ENCODE results near the gene LYSMD2.
"Not testable (repeated sequence)": the region's sequence is repeated elsewhere in the genome, so short reads cannot be mapped to it uniquely, and the experiment has no call there.

LYSMD2 gene, protein sequence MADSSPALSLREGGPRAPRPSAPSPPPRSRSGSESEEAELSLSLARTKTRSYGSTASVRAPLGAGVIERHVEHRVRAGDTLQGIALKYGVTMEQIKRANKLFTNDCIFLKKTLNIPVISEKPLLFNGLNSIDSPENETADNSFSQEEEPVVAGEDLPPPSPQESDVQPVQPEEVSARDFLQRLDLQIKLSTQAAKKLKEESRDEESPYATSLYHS

DNA sequence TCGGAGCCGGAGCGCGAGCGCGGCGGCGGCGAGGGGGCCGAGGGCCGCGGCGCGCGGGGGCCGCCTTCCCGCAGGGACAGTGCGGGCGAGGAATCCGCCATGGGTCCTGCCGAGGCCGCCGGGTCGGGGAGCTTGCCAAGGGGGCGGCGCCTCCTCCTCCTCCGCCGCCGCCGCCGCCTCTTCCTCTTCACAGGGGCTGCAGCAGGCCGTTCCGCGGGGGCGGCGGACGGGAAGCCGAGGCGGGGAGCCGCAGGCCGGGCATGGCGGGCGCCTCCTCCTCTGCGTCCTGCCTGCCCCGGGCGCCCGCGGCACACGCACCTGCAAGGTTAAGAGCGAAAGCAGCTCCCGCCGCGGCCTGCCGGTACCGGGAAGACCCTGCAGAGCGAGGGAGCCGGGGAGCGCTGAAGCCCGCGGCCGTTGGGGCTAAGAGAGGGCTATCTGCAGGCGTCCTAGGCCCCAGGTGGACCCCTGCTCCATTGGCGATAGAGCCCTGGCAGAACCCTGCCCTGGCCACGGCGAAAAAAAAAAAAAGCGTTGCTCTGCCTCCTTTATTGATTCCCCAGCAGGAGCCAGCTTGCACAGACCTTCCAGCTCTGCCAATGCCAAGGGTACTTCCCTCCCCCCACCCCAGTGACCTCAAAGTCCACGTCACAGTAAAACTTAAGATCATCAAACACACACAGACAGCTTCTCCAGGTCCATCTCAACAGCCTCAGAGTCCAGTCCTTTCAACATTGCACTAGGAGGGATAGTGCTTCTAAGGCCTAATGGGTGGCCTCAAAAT is at the start of gene LYSMD2:
Gene LYSMD2, minus strand, starts transcription at position 134 of the 784 bp plus-strand sequence. Its CDS starts 33 bp downstream, at position 101.
- DNase-seq (ENCODE audit: low read depth): peak; percentile 63

GRCh38 chr15:51787130-51787529 is 49.7 kb upstream of the LYSMD2 start:
- not testable (repeated sequence) for DNase-seq (ENCODE audit: low read depth)

GRCh38 chr15:51783967-51784366 is 46.5 kb upstream of the LYSMD2 start:
- DNase-seq (ENCODE audit: low read depth): no peak

DNA sequence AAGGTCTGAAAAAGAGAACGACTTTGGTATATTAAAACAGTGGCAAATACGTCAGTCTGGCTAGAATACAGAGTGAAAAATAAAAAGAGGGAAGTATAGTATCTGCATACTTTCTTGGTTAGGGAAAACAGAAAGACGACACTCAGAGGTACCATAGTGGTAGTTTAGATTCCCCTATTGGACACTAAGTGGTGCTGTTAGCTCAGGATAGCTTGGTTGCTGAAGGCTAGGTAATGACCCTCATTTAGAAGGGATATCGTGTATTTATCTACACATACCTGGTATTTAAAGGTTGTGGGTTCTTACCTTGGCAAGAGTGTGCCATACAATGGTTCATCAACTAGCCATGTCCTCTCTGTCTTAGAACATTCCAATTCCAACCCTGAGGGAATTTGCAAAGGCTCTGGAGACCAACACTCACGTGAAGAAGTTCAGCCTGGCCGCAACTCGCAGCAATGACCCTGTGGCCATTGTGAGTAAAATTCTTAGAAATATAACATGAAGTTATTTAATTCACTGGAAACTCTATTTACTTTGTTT is 45.0 kb upstream of the LYSMD2 start:
- no peak for DNase-seq (ENCODE audit: low read depth)

- no peak for DNase-seq (ENCODE audit: low read depth)
These were observed 44.1 kb upstream of the LYSMD2 start for GRCh38 chr15:51781506-51781905.

GRCh38 chr15:51780636-51781035 is 43.2 kb upstream of the LYSMD2 start:
- no peak for DNase-seq (ENCODE audit: low read depth)

DNA sequence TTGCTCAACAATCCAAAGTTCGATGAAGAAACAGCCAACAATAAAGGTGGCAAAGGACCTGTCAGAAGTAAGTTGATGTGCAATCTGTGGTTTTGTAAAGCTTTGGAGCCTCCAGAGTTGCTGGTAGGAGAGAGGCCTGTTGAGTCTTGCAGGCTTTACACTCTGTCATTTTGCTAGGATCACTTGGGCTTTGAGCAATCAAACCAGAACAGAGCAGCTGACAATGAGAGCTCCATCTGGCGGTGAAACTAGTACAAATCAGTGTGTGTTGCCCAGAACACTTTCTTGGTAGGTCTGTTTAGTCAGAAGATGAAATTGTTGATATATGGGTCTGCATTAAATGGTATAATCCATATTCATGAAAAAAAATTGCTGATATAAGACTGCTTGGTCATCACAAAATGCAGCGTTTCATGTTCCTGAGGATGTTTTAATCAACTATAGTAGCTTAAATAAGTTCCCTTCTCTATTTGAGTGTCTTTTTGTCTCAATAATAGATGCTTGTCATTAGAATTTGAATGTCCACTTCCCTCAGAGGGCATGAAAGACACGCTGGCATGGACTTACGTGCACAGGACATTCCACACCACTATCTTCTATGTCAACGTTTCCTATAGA is 39.6 kb upstream of the LYSMD2 start:
- DNase-seq (ENCODE audit: low read depth): peak; percentile 31

DNA sequence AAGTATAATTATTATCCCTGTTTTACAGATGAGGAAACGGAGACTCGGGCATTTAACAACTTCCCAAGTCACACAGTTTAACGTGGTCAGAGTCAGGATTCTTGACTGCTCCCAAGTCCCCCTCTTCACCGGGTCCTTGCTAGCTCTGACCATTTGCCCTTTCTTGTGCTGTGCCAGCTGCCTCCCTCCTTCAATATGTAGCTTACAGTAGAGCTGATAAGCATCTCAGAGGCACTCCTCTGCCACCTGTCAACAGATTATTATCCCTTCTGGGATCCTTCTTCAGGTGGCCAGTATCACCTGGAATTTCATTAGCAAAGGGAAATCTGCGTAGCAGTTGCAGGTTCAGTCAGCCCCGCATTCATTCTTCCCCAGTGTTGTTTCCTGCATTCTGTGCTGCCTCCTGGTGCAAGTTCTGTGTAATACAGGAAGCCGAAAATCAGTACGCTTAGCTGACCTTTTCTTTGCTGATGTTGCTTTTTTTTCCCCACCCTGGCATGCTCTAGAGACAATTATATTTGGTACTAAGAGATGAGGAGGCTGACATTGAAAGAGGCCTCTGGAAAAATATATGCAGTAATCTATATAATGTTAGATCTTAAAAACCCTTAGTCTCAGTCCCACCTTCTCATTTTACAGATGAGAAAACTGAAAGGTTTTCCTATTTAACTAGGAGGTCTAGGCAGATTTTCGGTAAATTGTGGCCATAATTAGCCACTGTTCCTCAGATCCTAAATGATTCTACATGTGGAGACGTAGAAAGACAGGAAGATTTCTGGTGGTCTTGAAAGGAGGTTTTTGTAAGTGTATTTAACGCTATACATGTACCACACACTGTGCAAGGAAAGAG is 38.7 kb upstream of the LYSMD2 start:
- peak; percentile 25 for DNase-seq (ENCODE audit: low read depth)

DNA sequence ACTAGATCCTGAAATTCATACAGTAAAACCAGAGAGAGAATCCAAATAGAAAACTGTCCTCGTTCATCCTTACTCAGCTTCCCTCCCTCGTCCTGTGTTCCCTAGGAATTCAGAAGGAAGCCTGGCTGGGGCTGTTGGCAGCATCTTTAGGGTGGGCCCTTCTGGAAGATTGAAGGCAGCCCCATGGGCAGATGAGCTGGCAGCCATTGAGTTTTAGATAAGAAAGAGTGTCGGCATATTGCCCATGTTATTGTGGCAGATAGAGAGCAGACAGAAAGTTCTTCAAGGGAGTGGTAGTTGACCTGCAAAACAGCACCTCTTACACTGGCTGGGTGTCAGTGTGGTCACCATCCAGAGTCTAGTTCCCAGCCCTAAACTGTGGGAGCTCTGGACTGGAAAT is 37.5 kb upstream of the LYSMD2 start:
- DNase-seq (ENCODE audit: low read depth): no peak

DNA sequence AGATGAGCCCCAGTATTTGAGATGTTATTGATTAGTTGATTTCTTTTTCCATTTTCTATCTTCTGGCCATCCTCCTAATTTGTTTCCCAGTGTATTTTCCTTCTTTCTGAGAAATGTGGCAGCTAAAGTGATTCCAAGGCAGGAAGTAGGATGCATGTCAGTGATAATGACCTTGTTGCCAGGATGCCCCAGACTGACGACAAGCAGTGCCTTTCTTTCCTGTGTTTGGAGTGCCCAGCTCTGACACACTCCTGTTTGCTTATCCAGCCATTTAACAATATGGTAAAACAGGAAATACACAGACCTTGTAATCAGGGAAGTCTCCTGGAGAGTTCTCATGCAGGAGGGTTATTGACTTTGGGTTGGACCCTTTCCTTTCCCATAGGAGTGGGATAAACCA is 34.3 kb upstream of the LYSMD2 start:
- no peak for DNase-seq (ENCODE audit: low read depth)

DNA sequence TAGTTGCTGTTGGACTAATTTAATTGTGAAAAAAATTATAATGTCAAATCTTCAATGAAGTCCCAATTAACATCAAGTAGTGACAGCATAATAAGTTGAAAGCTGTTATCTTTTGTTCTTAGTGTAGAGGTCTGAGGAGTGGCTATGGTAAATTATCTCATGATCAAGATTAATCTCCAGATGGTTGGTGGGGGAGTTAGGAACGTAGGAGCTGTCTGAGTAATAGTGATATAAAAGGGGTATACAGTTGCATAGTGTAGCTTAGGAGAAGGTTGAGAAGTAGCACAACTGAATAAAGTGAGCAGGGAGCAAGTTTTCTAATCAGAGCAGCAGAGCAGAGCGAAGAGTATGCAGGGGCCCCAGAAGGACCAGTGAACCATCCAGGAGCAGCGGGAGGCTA is 33.4 kb upstream of the LYSMD2 start:
- no peak for DNase-seq (ENCODE audit: low read depth)

DNA sequence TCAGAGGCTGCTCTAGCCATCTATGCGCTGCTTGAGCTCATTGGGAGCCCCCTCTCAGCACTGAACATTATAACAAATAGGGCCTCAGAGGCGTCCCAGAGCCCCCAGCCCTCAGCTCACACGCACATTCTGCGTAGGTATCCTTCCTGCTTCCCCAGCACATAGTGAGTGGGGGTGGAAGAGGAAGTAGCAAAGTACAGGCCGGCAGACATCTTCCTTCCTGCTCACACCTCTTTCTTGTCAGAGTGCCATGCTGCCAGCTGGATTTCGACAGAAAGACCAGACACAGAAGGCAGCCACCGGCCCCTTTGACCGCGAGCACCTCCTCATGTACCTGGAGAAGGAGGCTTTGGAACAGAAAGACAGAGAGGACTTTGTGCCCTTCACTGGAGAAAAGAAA is 30.6 kb upstream of the LYSMD2 start:
- DNase-seq (ENCODE audit: low read depth): no peak

DNA sequence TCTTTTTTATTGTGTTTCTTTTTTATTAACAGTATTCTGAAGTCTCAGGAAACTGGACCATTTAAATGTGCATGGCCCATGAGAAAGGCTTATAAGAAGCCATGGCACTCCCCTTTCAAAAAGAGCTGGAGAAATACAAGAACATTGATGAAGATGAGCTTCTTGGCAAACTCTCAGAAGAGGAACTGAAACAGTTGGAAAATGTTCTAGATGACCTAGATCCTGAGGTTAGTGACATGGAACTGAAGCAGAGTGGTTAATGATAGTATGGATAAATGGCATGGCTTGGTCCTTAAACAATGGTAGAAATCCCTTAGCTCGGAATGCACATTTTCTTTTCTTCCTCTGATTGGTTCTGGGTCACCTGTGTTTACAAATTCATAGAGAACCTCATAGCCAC is 28.9 kb upstream of the LYSMD2 start:
- no peak for DNase-seq (ENCODE audit: low read depth)

DNA sequence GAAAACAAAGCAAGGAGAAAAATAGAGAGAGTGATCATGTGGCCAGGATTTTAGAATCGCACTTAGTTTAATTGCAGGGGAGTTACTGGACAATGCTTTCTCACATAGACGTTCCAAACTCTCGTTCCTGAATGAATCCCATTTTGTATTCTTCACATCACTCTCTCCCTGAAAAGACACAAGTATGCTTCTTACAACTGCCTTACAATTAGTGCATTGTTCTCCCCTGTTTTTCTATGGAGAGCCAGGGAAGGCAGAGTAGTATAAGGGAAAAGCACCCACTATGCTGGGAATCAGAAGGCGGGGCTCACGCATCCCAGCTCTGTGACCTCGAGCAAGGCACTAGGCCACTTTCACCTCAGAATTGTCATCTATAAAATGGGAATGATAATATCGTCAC is 28.3 kb upstream of the LYSMD2 start:
- no peak for DNase-seq (ENCODE audit: low read depth)

DNA sequence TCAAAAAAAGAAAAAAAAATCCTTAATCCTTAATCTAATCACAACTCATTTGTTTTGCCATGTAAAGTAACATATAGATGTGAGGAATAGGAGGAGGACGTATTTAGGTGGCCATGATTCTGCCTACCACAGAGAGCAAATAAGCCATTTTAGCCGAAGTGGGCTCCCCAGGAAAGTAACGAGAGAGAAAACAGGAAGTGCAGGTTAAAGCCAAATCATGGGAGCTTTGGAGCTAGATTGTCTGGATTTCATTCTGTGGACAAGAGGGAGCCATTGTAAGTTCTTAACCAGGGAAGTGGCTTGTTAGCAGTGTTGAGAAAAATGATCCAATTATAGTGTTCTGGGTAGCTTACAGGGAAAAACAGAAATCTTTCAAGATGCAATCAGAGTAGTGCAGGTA is 23.4 kb upstream of the LYSMD2 start:
- DNase-seq (ENCODE audit: low read depth): no peak

DNA sequence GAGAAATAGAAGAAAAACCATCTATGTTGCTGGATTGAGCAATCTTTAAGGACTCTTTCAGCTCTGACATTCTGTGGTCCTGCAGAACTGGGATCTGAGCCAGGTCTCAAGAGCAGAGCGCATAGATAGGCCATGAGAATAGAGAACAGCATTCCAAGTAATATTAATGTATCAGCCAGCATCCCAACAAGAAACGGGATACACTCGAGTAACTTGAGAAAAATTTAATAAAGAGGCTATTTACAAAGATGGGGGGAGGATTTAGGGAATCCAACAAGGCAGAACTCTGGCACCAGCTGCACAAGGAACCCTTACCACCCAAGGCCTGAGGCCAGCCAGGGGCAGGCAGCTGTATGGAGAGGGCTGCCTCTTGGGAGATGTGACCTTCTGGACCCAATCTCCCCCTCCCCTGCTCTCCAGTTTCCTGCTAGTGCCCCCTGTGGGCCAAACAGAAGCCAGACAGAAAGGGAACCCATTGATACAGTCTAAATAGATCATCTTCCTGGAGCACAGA is 22.2 kb upstream of the LYSMD2 start:
- DNase-seq (ENCODE audit: low read depth): no peak

DNA sequence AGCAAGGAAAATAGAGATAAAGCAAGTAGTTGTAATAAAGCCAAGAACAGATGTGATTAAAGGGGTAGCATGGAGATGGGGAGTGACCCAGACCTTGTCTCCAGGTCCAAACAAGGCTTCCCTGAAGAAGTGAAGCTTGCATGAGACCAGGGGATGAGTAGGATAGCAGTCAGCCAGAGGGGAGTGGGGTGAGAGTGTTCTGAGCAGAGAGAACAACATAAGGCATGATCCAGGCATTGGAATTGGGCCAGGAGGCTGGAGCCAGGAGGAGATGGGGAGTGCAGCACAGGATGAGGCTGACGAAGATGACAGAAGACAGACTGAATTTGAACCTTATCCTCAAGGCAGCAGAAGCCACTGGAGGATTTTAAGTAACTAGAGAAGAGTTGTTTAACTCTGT is 21.2 kb upstream of the LYSMD2 start:
- no peak for DNase-seq (ENCODE audit: low read depth)

- no peak for DNase-seq (ENCODE audit: low read depth)
These were observed 20.0 kb upstream of the LYSMD2 start for GRCh38 chr15:51757450-51757849.

GRCh38 chr15:51756482-51756881 is 19.0 kb upstream of the LYSMD2 start:
- DNase-seq (ENCODE audit: low read depth): no peak

DNA sequence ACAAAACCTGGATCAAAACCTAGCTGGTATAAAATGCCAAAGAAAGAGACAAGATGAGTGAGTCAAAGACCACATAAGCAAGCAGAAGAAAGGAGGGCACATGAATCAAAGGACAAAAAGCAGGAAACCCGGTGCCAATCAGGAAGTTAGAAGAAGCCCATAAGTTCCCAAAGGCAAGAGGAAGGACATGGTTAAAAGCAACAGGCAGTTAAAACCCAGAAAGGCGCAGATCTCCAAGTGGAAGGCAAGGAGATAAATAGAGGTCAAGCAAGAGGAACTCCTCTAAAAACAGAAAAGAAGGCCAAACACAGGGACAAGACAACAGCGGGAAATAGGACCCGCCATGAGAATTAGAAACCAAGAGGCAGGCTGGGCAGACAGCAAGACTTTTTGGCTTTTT is 18.3 kb upstream of the LYSMD2 start:
- no peak for DNase-seq (ENCODE audit: low read depth)

- DNase-seq (ENCODE audit: low read depth): no peak
These were observed 16.8 kb upstream of the LYSMD2 start for GRCh38 chr15:51754267-51754666.

DNA sequence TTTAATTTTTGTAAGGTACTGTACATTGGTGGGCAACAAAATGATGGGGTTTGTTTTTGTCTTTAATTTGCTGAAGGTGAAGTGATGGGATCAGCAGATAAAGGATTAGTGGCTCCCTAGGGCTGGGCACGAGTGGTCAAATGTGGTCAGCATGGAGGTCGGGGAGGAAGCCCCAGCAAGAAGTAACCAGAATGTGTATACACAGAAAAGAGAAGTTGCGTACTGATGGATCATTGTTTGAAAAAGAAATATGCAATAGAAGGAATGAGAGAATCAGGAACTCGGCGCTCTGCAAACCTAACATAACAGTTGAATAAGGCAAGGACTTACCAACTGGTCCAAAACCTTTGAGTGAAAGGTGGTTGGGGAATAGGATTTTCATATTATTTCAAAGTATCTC is 15.4 kb upstream of the LYSMD2 start:
- DNase-seq (ENCODE audit: low read depth): no peak

Data from activated T-cell treated with anti-CD3 and anti-CD28 coated beads for 48 hours (primary cell).